Neural cell (in vitro differentiated cells): ENCODE results near the gene NOPCHAP1.

ENCODE experiments used
- MXI1 ChIP-seq: fragments of 450-650 bp; conservative IDR thresholded peaks from 2 replicates; pipeline ENCODE4 v1.6.1; 2014; ENCODE audit warnings: antibody characterized with exemption, mild to moderate bottlenecking; ENCODE audit not compliant: poor library complexity, severe bottlenecking
- TF ChIP-seq, protein P1 (sequence below): fragments of 450-650 bp; IDR thresholded peaks from 2 replicates; pipeline ENCODE4 v1.5.1; 2014; ENCODE audit warnings: antibody characterized with exemption, mild to moderate bottlenecking, moderate library complexity; ENCODE audit not compliant: poor library complexity, severe bottlenecking
- TF ChIP-seq, protein P2 (sequence below): IDR thresholded peaks from 2 replicates; pipeline ENCODE4 v1.6.1; 2012; ENCODE audit warnings: borderline replicate concordance

DNA sequence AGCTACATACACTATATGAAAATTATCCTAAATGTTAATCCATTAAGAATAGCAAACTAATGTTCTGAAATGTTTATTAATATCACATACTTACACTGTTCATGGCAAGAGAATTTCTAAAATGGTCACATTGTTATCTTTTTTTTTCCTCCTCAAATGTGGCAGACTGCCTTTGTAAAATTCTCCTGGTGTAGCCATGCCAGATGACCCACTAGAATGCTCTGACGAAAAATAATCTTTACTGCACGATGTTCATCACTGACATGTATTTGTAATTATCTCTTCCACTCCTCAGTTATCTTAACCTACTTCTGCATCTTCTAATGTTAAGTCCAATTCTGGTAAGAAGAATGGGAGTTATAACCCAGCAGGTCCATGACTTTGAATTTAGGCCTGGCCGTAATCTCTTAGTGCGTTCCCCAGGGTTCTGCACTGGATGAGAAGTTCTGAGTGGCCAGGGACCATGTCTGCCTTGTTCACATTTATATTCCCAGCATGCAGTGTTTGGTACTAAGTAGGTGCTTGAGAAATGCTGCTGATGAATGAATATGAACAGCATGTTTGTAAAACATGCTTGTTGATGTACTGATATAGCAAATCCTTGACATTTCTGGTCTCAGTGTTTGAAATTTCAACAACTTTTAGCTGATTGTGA, 46.7 kb downstream of the NOPCHAP1 start:
- TF ChIP-seq, protein P1, sequence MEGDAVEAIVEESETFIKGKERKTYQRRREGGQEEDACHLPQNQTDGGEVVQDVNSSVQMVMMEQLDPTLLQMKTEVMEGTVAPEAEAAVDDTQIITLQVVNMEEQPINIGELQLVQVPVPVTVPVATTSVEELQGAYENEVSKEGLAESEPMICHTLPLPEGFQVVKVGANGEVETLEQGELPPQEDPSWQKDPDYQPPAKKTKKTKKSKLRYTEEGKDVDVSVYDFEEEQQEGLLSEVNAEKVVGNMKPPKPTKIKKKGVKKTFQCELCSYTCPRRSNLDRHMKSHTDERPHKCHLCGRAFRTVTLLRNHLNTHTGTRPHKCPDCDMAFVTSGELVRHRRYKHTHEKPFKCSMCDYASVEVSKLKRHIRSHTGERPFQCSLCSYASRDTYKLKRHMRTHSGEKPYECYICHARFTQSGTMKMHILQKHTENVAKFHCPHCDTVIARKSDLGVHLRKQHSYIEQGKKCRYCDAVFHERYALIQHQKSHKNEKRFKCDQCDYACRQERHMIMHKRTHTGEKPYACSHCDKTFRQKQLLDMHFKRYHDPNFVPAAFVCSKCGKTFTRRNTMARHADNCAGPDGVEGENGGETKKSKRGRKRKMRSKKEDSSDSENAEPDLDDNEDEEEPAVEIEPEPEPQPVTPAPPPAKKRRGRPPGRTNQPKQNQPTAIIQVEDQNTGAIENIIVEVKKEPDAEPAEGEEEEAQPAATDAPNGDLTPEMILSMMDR: no peak
- TF ChIP-seq, protein P2, sequence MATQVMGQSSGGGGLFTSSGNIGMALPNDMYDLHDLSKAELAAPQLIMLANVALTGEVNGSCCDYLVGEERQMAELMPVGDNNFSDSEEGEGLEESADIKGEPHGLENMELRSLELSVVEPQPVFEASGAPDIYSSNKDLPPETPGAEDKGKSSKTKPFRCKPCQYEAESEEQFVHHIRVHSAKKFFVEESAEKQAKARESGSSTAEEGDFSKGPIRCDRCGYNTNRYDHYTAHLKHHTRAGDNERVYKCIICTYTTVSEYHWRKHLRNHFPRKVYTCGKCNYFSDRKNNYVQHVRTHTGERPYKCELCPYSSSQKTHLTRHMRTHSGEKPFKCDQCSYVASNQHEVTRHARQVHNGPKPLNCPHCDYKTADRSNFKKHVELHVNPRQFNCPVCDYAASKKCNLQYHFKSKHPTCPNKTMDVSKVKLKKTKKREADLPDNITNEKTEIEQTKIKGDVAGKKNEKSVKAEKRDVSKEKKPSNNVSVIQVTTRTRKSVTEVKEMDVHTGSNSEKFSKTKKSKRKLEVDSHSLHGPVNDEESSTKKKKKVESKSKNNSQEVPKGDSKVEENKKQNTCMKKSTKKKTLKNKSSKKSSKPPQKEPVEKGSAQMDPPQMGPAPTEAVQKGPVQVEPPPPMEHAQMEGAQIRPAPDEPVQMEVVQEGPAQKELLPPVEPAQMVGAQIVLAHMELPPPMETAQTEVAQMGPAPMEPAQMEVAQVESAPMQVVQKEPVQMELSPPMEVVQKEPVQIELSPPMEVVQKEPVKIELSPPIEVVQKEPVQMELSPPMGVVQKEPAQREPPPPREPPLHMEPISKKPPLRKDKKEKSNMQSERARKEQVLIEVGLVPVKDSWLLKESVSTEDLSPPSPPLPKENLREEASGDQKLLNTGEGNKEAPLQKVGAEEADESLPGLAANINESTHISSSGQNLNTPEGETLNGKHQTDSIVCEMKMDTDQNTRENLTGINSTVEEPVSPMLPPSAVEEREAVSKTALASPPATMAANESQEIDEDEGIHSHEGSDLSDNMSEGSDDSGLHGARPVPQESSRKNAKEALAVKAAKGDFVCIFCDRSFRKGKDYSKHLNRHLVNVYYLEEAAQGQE: no peak
- TF ChIP-seq MXI1: no peak
